Thoracic aorta (tissue), 2 donors: ENCODE results near the gene GLIPR1. TPM values are rescaled to one million over a fixed set of nuclear protein-coding genes. Genes with fewer than 3 reads are reported as not detected.

Experiments
- ATAC-seq: fragments of 150-250 bp; one replicate; pipeline ENCODE4 v1.8.0; 2017; ENCODE audit warnings: low read depth; ENCODE audit not compliant: insufficient number of reproducible peaks, low FRiP score
- DNase-seq: peaks from one replicate; pipeline ENCODE4 v3.0.0-alpha.2; 2020; ENCODE audit warnings: low spot score
- H3K27ac ChIP-seq, 2 donors: fragments of 200-600 bp; sonication (generic); 1 replicate in 1 of 2; 2 replicates in 1 of 2; pipeline ENCODE4 v1.5.1; 2016; ENCODE audit warnings: mild to moderate bottlenecking in 2 of 2, moderate library complexity in 2 of 2
- H3K27me3 ChIP-seq: fragments of 200-600 bp; sonication (generic); replicated peaks from 2 replicates; pipeline ENCODE4 v1.6.0; 2016; ENCODE audit warnings: mild to moderate bottlenecking; ENCODE audit not compliant: insufficient read depth
- H3K36me3 ChIP-seq: fragments of 200-600 bp; sonication (generic); one replicate; pipeline ENCODE4 v1.5.1; 2016
- H3K4me1 ChIP-seq, 2 donors: fragments of 200-600 bp; sonication (generic); 1 replicate in 1 of 2; 2 replicates in 1 of 2; pipeline versions ENCODE4 v1.5.1 to v1.6.0; 2016; ENCODE audit warnings: low read depth in 2 of 2, mild to moderate bottlenecking in 1 of 2; ENCODE audit not compliant: control insufficient read depth in 1 of 2
- H3K4me3 ChIP-seq: fragments of 200-600 bp; sonication (generic); 2 replicates; pipeline ENCODE4 v1.5.1; 2016; ENCODE audit warnings: mild to moderate bottlenecking
- H3K9me3 ChIP-seq: fragments of 200-600 bp; sonication (generic); 2 replicates; pipeline ENCODE4 v1.5.1; 2016
- CTCF ChIP-seq: fragments of 200-600 bp; sonication (generic); IDR thresholded peaks from one replicate; pipeline ENCODE4 v1.5.1; 2019; ENCODE audit warnings: antibody characterized with exemption
- total RNA-seq, 2 donors: library from RNA; depleted of rRNA; stranded (reverse); fragments of >200 nt; gene quantifications; one replicate each; pipeline versions ENCODE4 v1.1.0 to v1.2.3, GENCODE V29; 2016

GLIPR1 gene
- total RNA-seq, 2 donors from 2014 or later: 66.9 to 103 TPM

- Histone ChIP-seq H3K36me3 (no peaks in the 10 kb centered on the region), H3K27ac (no peak overlapping the region), H3K9me3 (peaks cover 8% of the 10 kb centered on the region), H3K4me3 (no peak overlapping the region), H3K4me1 (no peaks in the 10 kb centered on the region), H3K27me3 (no peaks in the 10 kb centered on the region)
- no peak for TF ChIP-seq CTCF
- DNase-seq (no peak), ATAC-seq (no peak)
Observed at GRCh38 chr12:75459755-75460154, 20.8 kb upstream of the GLIPR1 start.

GRCh38 chr12:75460204-75460603 is 20.4 kb upstream of the GLIPR1 start:
- Histone ChIP-seq H3K27me3 (no peaks in the 10 kb centered on the region), H3K4me1 (no peaks in the 10 kb centered on the region), H3K9me3 (peaks cover 8% of the 10 kb centered on the region), H3K4me3 (no peak overlapping the region), H3K36me3 (no peaks in the 10 kb centered on the region), H3K27ac (no peak overlapping the region)
- no peak for TF ChIP-seq CTCF
- ATAC-seq (no peak), DNase-seq (no peak)

- no peaks in the 10 kb centered on the region for H3K4me1 ChIP-seq
- no peak for ATAC-seq
- no peak overlapping the region for H3K27ac ChIP-seq
- no peak for DNase-seq
- no peak for TF ChIP-seq CTCF
- no peak overlapping the region for H3K4me3 ChIP-seq
- no peaks in the 10 kb centered on the region for H3K27me3 ChIP-seq
- H3K36me3 ChIP-seq: no peaks in the 10 kb centered on the region
- H3K9me3 ChIP-seq: no peaks in the 10 kb centered on the region
Observed at GRCh38 chr12:75471902-75472890, 8.4 kb upstream of the GLIPR1 start.

GRCh38 chr12:75474116-75474515 is 6.4 kb upstream of the GLIPR1 start:
- H3K4me3 ChIP-seq: no peak overlapping the region
- no peaks in the 10 kb centered on the region for H3K9me3 ChIP-seq
- H3K36me3 ChIP-seq: no peaks in the 10 kb centered on the region
- H3K27ac ChIP-seq: no peak overlapping the region
- H3K27me3 ChIP-seq: no peaks in the 10 kb centered on the region
- peaks cover under 1 to 3% of the 10 kb centered on the region in 2 donors for H3K4me1 ChIP-seq
- ATAC-seq: no peak
- DNase-seq: no peak
- no peak for TF ChIP-seq CTCF

- no peak for TF ChIP-seq CTCF
- peaks cover 8 to 11% of the 10 kb centered on the region in 2 donors for H3K4me1 ChIP-seq
- H3K27me3 ChIP-seq: no peaks in the 10 kb centered on the region
- H3K4me3 ChIP-seq: no peak overlapping the region
- H3K36me3 ChIP-seq: no peaks in the 10 kb centered on the region
- no peak overlapping the region for H3K27ac ChIP-seq
- no peak for DNase-seq
- no peaks in the 10 kb centered on the region for H3K9me3 ChIP-seq
- no peak for ATAC-seq
Observed at GRCh38 chr12:75476071-75476470, 4.5 kb upstream of the GLIPR1 start.
